HepG2 (cell line): Measurements from ENCODE around the gene HNRNPUL2. TPM values are rescaled to one million over a fixed set of nuclear protein-coding genes. Genes with fewer than 3 reads are reported as not detected.

Experiments
- ATAC-seq: fragments of 200-7000 bp; cut with Tn5 transposase; 3 replicates; pipeline ENCODE4 v1.9.1; 2020; ENCODE audit warnings: mild to moderate bottlenecking, moderate library complexity
- BruUV-seq: library from RNA; stranded (reverse); fragments of 400-500 nt; replicated peaks from 2 replicates; lab custom pipeline; 2021; lab: Mats Ljungman, UMichigan
- CTCF ChIA-PET: fragments of 300-600 bp; formaldehyde crosslinking; extraction: SDS; loops from one replicate; lab custom pipeline; 2021; ENCODE audit warnings: low total read pairs, inconsistent platforms, low intra/inter-chr PET ratio; lab: Yijun Ruan, JAX
- POLR2A ChIA-PET: fragments of 350-600 bp; sonication (Branson Sonifier 250); formaldehyde crosslinking; loops from one replicate; lab custom pipeline; 2020; ENCODE audit warnings: antibody characterized with exemption, inconsistent platforms; lab: Yijun Ruan, JAX
- DNase-seq: peaks from one replicate; pipeline ENCODE4 v3.0.0-alpha.2; 2015; ENCODE audit warnings: low spot score
- FAIRE-seq: peaks from 3 replicates; lab custom pipeline; 2011; peaks lifted over from hg19 to GRCh38; lab: Jason Lieb, UNC
- H2AFZ ChIP-seq: one replicate; pipeline ENCODE4 v1.6.1; 2011; ENCODE audit warnings: low read length, inconsistent platforms
- H3K27ac ChIP-seq: fragments of 300-600 bp; 3 replicates; pipeline ENCODE4 v1.8.0; 2011; ENCODE audit warnings: mixed run types, mild to moderate bottlenecking, mixed read lengths, low read length, inconsistent platforms; ENCODE audit not compliant: insufficient read depth; ENCODE audit errors: extremely low read length
- H3K27me3 ChIP-seq, 2 experiments: fragments of 200-600 bp in 1 of 2; 2 replicates in 1 of 2; 3 replicates in 1 of 2; pipeline versions ENCODE4 v1.6.0 to v1.8.0; 2011; ENCODE audit warnings: low read length in 2 of 2, mild to moderate bottlenecking in 2 of 2, moderate library complexity in 2 of 2, inconsistent platforms in 1 of 2; ENCODE audit not compliant: insufficient read depth in 2 of 2, control insufficient read depth in 1 of 2
- H3K36me3 ChIP-seq, 2 experiments: fragments of 200-600 bp in 1 of 2; replicated peaks in 1 of 2; 2 replicates in 1 of 2; 3 replicates in 1 of 2; pipeline versions ENCODE4 v1.5.1 to v1.8.0; 2011; ENCODE audit warnings: low read length in 2 of 2, inconsistent platforms in 1 of 2; ENCODE audit not compliant: insufficient read depth in 2 of 2, control insufficient read depth in 1 of 2
- H3K4me1 ChIP-seq: 2 replicates; pipeline ENCODE4 v1.5.1; 2012; ENCODE audit warnings: low read length, inconsistent platforms; ENCODE audit not compliant: insufficient read depth
- H3K4me2 ChIP-seq: 2 replicates; pipeline ENCODE4 v1.6.0; 2011; ENCODE audit warnings: low read depth, low read length, inconsistent platforms
- H3K4me3 ChIP-seq, 3 experiments: fragments of 200-600 bp in 1 of 3; sonication (generic), shearing (Covaris generic) in 1 of 3; replicated peaks in 1 of 3; 2 replicates each; pipeline ENCODE4 v1.5.1; 2011 to 2016; ENCODE audit warnings: low read length in 3 of 3, inconsistent platforms in 2 of 3, low read depth in 2 of 3, mild to moderate bottlenecking in 2 of 3, control low read depth in 1 of 3, mixed read lengths in 1 of 3; ENCODE audit not compliant: insufficient read depth in 1 of 3
- H3K79me2 ChIP-seq: one replicate; pipeline ENCODE4 v1.6.1; 2011; ENCODE audit warnings: low read length, inconsistent platforms; ENCODE audit not compliant: insufficient read depth
- H3K9ac ChIP-seq: 2 replicates; pipeline ENCODE4 v1.6.0; 2011; ENCODE audit warnings: mild to moderate bottlenecking, low read depth, low read length, inconsistent platforms; ENCODE audit not compliant: insufficient read depth
- H3K9me3 ChIP-seq: 2 replicates; pipeline ENCODE4 v1.5.1; 2012; ENCODE audit warnings: mild to moderate bottlenecking, low read length
- H4K20me1 ChIP-seq: 2 replicates; pipeline ENCODE4 v1.6.0; 2011; ENCODE audit warnings: inconsistent platforms, mild to moderate bottlenecking, low read length, moderate library complexity; ENCODE audit not compliant: insufficient read depth
- BATF2 ChIP-seq: sonication (generic); formaldehyde crosslinking; IDR thresholded peaks from 2 replicates; pipeline ENCODE4 v1.8.0; 2022; ENCODE audit warnings: mild to moderate bottlenecking, missing genetic modification reagents, moderate library complexity
- CC2D1A ChIP-seq: sonication (generic); formaldehyde crosslinking; IDR thresholded peaks from 2 replicates; pipeline ENCODE4 v1.8.1; 2023; ENCODE audit warnings: mild to moderate bottlenecking, missing genetic modification reagents
- ERF ChIP-seq: IDR thresholded peaks from 2 replicates; pipeline ENCODE4 v1.6.1; 2018; ENCODE audit warnings: missing biosample characterization, missing genetic modification reagents
- HNF4A ChIP-seq: sonication (generic); formaldehyde crosslinking; IDR thresholded peaks from 2 replicates; pipeline ENCODE4 v1.4.0; 2020; ENCODE audit warnings: missing genetic modification reagents
- HOXA3 ChIP-seq: sonication (generic); formaldehyde crosslinking; IDR thresholded peaks from 2 replicates; pipeline ENCODE4 v1.5.0; 2020; ENCODE audit warnings: missing genetic modification reagents
- MBD4 ChIP-seq: IDR thresholded peaks from 2 replicates; pipeline ENCODE4 v1.6.1; 2012; ENCODE audit warnings: low read length, inconsistent platforms, borderline replicate concordance
- NR2C2 ChIP-seq: sonication (generic); formaldehyde crosslinking; IDR thresholded peaks from 2 replicates; pipeline ENCODE4 v1.4.0; 2020; ENCODE audit warnings: missing genetic modification reagents, mild to moderate bottlenecking, moderate library complexity, borderline replicate concordance
- NR2F6 ChIP-seq, 2 experiments: IDR thresholded peaks; 2 replicates each; pipeline ENCODE4 v1.6.1; 2016; ENCODE audit warnings: antibody characterized with exemption in 1 of 2, mild to moderate bottlenecking in 1 of 2
- SAP130 ChIP-seq: IDR thresholded peaks from 2 replicates; pipeline ENCODE4 v1.6.1; 2016; ENCODE audit warnings: low read depth
- SMC3 ChIP-seq: IDR thresholded peaks from 2 replicates; pipeline ENCODE4 v1.6.1; 2011; ENCODE audit warnings: low read length, improper control_type of control experiment
- TFDP2 ChIP-seq: sonication (generic); formaldehyde crosslinking; IDR thresholded peaks from 2 replicates; pipeline ENCODE4 v1.4.0; 2020; ENCODE audit warnings: missing genetic modification reagents
- ZBTB42 ChIP-seq: sonication (generic); formaldehyde crosslinking; IDR thresholded peaks from 2 replicates; pipeline ENCODE4 v1.5.0; 2020; ENCODE audit warnings: mild to moderate bottlenecking, missing genetic modification reagents
- ZFX ChIP-seq: sonication (generic); formaldehyde crosslinking; IDR thresholded peaks from 2 replicates; pipeline ENCODE4 v1.4.0; 2020; ENCODE audit warnings: mild to moderate bottlenecking, low read depth, missing genetic modification reagents, moderate library complexity
- ZMYM2 ChIP-seq: sonication (generic); formaldehyde crosslinking; IDR thresholded peaks from 2 replicates; pipeline ENCODE4 v1.8.0; 2022; ENCODE audit warnings: mild to moderate bottlenecking, missing genetic modification reagents
- ZMYM4 ChIP-seq: sonication (generic); formaldehyde crosslinking; IDR thresholded peaks from 2 replicates; pipeline ENCODE4 v1.8.1; 2023; ENCODE audit warnings: mild to moderate bottlenecking, missing genetic modification reagents
- ZNF317 ChIP-seq: sonication (generic); formaldehyde crosslinking; IDR thresholded peaks from 2 replicates; pipeline ENCODE4 v1.5.0; 2020; ENCODE audit warnings: mild to moderate bottlenecking, missing genetic modification reagents
- ZNF619 ChIP-seq: sonication (generic); formaldehyde crosslinking; IDR thresholded peaks from 2 replicates; pipeline ENCODE4 v1.4.0; 2020; ENCODE audit warnings: mild to moderate bottlenecking, missing genetic modification reagents
- ZSCAN25 ChIP-seq: sonication (generic); formaldehyde crosslinking; IDR thresholded peaks from 2 replicates; pipeline ENCODE4 v1.8.0; 2022; ENCODE audit warnings: mild to moderate bottlenecking, missing genetic modification reagents
- WGBS: methylation state at CpG from one replicate; pipeline ENCODE4 v1.1.6; 2017; ENCODE audit warnings: low lambda C conversion rate; 5-methylcytosine and 5-hydroxymethylcytosine counted together
- in situ Hi-C: cut with HindIII; loops from 2 replicates; pipeline ENCODE4 v1.10.0; 2017; ENCODE audit warnings: low pct_unique_long_range_greater_than_20kb; ENCODE audit not compliant: extremely low pct_ligation_motif_present
- intact Hi-C: fragments of 100-400 bp; cut with micrococcal nuclease; formaldehyde crosslinking; loops from one replicate; pipeline ENCODE4 v1.10.0; 2022; ENCODE audit not compliant: unreplicated experiment
- polyA plus RNA-seq, 8 experiments: library from polyadenylated mRNA; depleted of rRNA in 3 of 8; stranded (reverse) in 7 of 8; unstranded in 1 of 8; fragments of >200 nt; fragmentation: Illumina TruSeq in 4 of 8; extraction: Trizol in 4 of 8; gene quantifications; 2 replicates each; pipeline versions ENCODE4 v1.2.1 to v1.2.3, GENCODE V29; 2011 to 2016; ENCODE audit warnings: low read depth in 4 of 8, missing spikeins in 1 of 8, mixed read lengths in 1 of 8; ENCODE audit not compliant: insufficient read depth in 1 of 8
- total RNA-seq, 5 experiments: library from RNA; depleted of rRNA; stranded (reverse); fragments of >200 nt; fragmentation: Illumina TruSeq; extraction: Trizol; gene quantifications; 2 replicates each; pipeline ENCODE4 v1.2.3, GENCODE V29; 2016; ENCODE audit warnings: low read depth in 1 of 5
- TF ChIP-seq, protein P1 (sequence below): sonication (generic); formaldehyde crosslinking; IDR thresholded peaks from 2 replicates; pipeline ENCODE4 v1.5.1; 2020; ENCODE audit warnings: missing genetic modification reagents, mild to moderate bottlenecking, borderline replicate concordance
- TF ChIP-seq, protein P2 (sequence below): sonication (generic); formaldehyde crosslinking; IDR thresholded peaks from 2 replicates; pipeline ENCODE4 v1.4.0; 2020; ENCODE audit warnings: missing genetic modification reagents
- TF ChIP-seq, protein P3 (sequence below): IDR thresholded peaks from 2 replicates; pipeline ENCODE4 v1.6.1; 2012; ENCODE audit warnings: inconsistent platforms

The HNRNPUL2 gene
- total and polyA plus RNA-seq, 2 of the 13 experiments (the other 11 are each of a cell fraction or from before 2014, with no cell fraction given), result 8.4 to 9.6 TPM

GRCh38 chr11:62671236-62671607 lies 56.0 kb downstream of the HNRNPUL2 start (continued):
- TF ChIP-seq ZNF317 (CRISPR knock-in tag) (peak; percentile 18; the same call in 1 of the 2 replicates), ZBTB42 (CRISPR knock-in tag) (peak; percentile 24; the same call in 1 of the 2 replicates), ZSCAN25 (no peak), SMC3 (no peak), CC2D1A (CRISPR knock-in tag) (0 out of 2 replicates have a peak, but pooled peaks have one; percentile 68), ZMYM2 (CRISPR knock-in tag) (peak; percentile 56; the same call in 1 of the 2 replicates)

DNA sequence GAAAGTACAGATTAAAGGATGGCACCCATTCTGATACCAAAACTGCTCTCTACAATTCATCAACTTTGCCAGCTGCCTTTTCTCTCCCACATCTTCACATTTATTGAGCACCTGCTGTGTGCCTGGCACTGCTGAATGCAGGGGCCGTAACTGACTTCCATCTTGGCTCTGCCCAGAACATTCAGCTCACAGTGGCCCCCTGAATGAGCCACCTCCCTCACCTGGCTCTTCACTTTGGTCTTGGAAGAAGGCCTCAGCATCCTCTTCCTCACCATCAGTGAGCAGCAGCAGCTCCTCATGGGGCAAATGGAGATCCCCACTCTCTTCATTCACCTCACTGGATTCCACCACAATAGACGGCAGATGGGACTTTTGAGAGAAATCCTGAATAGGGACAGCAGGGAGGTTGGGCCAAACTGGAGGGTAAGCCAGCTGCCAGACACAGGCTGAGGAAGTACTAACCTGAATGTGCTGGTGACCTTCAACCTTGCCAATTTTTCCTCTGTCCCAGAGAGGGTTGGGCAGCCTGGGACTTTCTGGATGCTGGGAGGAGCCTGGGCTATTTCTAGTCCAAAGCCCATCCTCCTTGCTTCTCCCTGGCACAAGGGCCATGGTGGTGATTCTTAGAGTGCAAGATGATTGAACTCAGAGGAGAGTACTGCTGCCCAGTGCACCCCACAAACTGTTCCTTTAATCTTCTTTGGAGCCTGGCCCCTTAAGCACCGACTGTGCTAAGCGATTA lies 57.7 kb downstream of the HNRNPUL2 start:
- Histone ChIP-seq H3K79me2 (peaks cover 49% of the 10 kb centered on the region), H4K20me1 (no peaks in the 10 kb centered on the region; the same call in none of the 2 replicates), H3K4me1 (peaks cover 68% of the 10 kb centered on the region), H3K4me2 (peak overlapping the region; percentile 56), H3K27me3 (no peaks in the 10 kb centered on the region; a peak in 1 of 5 replicates), H3K9me3 (no peaks in the 10 kb centered on the region), H3K27ac (peak overlapping the region; percentile 45), H3K4me3 (peak overlapping the region in 1 of 3 experiments; percentile 38; a peak in 1 of 6 replicates), H2AFZ (no peak overlapping the region), H3K9ac (peak overlapping the region; percentile 33; the same call in 1 of the 2 replicates), H3K36me3 (peaks cover 0 to 10% of the 10 kb centered on the region in 2 experiments; a peak in 2 of 5 replicates)
- in situ Hi-C loops (no loop called here), intact Hi-C loops (no loop called here)
- peak; percentile 47 for DNase-seq
- CTCF ChIA-PET, result no interaction called here
- peak; percentile 7 for ATAC-seq
- BruUV-seq, result no TSS peak
- WGBS, result 66% methylated on average over 4 of the region's 4 CpGs
- peak; percentile 60 for FAIRE-seq
- POLR2A ChIA-PET, result interaction anchor here (1.4 to 6.6 kb wide), 12 partner anchors 11 to 172 kb away, joined by 3 to 53 read pairs (median 10); partner anchors contain the start of genes B3GAT3, GANAB, INTS5 and MTA2
- TF ChIP-seq NR2F6 (IDR thresholded peaks at IDR 0.05) (peak; percentile 36; the same call in 1 of the 2 replicates), NR2F6 (CRISPR knock-in tag; IDR thresholded peaks at IDR 0.05) (peak; percentile 46; the same call in 1 of the 2 replicates), HOXA3 (CRISPR knock-in tag) (peak; percentile 39), ZMYM4 (CRISPR knock-in tag) (no peak), ZFX (CRISPR knock-in tag) (no peak), MBD4 (no peak), BATF2 (CRISPR knock-in tag) (no peak), SAP130 (CRISPR knock-in tag) (0 out of 2 replicates have a peak, but pooled peaks have one; percentile 11), NR2C2 (0 out of 2 replicates have a peak, but pooled peaks have one; percentile 41), TFDP2 (CRISPR knock-in tag) (no peak), ZNF619 (CRISPR knock-in tag) (no peak), HNF4A (CRISPR knock-in tag) (peak; percentile 33; the same call in 1 of the 2 replicates), ERF (no peak)
- TF ChIP-seq, protein P1, sequence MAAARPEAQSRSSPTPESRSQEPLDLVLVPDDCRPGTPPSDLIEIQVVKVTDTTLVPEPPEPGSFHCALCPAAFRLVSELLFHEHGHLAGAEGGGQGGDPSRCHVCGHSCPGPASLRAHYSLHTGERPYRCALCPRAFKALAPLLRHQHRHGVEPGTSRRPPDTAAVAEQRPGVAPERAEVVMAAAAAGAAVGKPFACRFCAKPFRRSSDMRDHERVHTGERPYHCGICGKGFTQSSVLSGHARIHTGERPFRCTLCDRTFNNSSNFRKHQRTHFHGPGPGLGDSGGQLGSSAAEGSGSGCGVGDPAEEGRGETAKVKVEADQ (CRISPR knock-in tag), result no peak
- TF ChIP-seq, protein P2, sequence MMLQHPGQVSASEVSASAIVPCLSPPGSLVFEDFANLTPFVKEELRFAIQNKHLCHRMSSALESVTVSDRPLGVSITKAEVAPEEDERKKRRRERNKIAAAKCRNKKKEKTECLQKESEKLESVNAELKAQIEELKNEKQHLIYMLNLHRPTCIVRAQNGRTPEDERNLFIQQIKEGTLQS, result no peak
- TF ChIP-seq, protein P3, sequence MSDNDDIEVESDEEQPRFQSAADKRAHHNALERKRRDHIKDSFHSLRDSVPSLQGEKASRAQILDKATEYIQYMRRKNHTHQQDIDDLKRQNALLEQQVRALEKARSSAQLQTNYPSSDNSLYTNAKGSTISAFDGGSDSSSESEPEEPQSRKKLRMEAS, result 0 out of 2 replicates have a peak, but pooled peaks have one; percentile 10
